Measurements from ENCODE around the gene EIF3J. TPM values are rescaled to one million over a fixed set of nuclear protein-coding genes. Genes with fewer than 3 reads are reported as not detected.

Gene EIF3J
- total and polyA plus RNA-seq, 10 of the 15 experiments (the other 5 are each of a cell fraction or from before 2014, with no cell fraction given): 34.7 to 126 (median 64.1) TPM

DNA sequence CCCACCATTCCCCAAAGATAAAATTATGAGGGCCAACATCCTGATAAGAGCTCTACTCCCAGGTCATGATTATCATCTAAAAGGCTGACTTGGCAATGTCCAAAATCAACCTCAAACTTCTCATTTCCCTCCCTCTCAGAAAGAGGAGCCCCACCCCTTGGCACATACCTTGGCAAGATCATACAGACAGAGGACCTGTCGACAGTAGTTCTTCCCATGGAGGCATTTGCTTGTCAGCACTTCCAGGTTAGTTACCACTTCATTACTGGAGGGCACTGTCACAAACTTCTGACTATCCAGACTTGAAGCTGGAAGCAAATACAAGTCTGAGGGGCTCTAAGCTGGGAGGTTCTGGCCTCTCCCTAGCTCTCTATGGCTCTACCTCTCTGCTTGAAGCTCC lies 37.8 kb downstream of the EIF3J start:
- TF ChIP-seq, protein P1, sequence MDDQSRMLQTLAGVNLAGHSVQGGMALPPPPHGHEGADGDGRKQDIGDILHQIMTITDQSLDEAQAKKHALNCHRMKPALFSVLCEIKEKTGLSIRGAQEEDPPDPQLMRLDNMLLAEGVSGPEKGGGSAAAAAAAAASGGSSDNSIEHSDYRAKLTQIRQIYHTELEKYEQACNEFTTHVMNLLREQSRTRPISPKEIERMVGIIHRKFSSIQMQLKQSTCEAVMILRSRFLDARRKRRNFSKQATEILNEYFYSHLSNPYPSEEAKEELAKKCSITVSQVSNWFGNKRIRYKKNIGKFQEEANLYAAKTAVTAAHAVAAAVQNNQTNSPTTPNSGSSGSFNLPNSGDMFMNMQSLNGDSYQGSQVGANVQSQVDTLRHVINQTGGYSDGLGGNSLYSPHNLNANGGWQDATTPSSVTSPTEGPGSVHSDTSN (IDR thresholded peaks at IDR 0.05; ENCODE audit: insufficient replicate concordance, low read depth, low read length): no peak
- no peak for TF ChIP-seq BCL11A (IDR thresholded peaks at IDR 0.05; ENCODE audit: low read depth, low read length)
- no peak for TF ChIP-seq ATF7 (IDR thresholded peaks at IDR 0.05; ENCODE audit: low read depth)
- H3K4me1 ChIP-seq (ENCODE audit: control insufficient read depth, insufficient read depth, low read length): no peaks in the 10 kb centered on the region
- no peaks in the 10 kb centered on the region for H3K79me2 ChIP-seq (ENCODE audit: control insufficient read depth, insufficient read depth, low read length)
- H3K4me3 ChIP-seq: no peak overlapping the region
- RAD21 ChIA-PET (ENCODE audit: unreplicated experiment): interaction anchor here (1.6 to 2.7 kb wide), 2 partner anchors 89 to 163 kb away, joined by 3 to 15 read pairs; partner anchors contain the start of gene TRIM69
- H2AFZ ChIP-seq (ENCODE audit: control insufficient read depth, low read depth, low read length): no peak overlapping the region
- no peak for DNase-seq (ENCODE audit: low read depth, low spot score)
- BruUV-seq (replicated peaks): no TSS peak
- intact Hi-C loops (cut with micrococcal nuclease; ENCODE audit: unreplicated experiment) (no loop called here), in situ Hi-C loops (cut with MboI) (no loop called here)
- H3K27me3 ChIP-seq (replicated peaks in 1 of 2; ENCODE audit: control insufficient read depth in 2 of 2, insufficient read depth in 2 of 2, low read length in 1 of 2): no peaks in the 10 kb centered on the region
- peaks cover 6 to 16% of the 10 kb centered on the region in 2 experiments for H3K36me3 ChIP-seq (ENCODE audit: control insufficient read depth in 2 of 2, insufficient read depth in 2 of 2, low read length in 1 of 2)
- no peaks in the 10 kb centered on the region; the same call in 1 of the 2 replicates for H4K20me1 ChIP-seq (ENCODE audit: control insufficient read depth, insufficient read depth)
- H3K9me3 ChIP-seq (replicated peaks; ENCODE audit: control insufficient read depth, insufficient read depth, low read length): no peaks in the 10 kb centered on the region
- no peak overlapping the region for H3K4me2 ChIP-seq (ENCODE audit: control insufficient read depth, insufficient read depth)
- WGBS (ENCODE audit: insufficient coverage, insufficient replicate concordance, low lambda C conversion rate, missing lambda C conversion rate): 43% methylated on average over 1 of the region's 1 CpG
- CTCF ChIA-PET: interaction anchor here (2.3 to 7.7 kb wide), 3 partner anchors 10 to 162 kb away, joined by 12 to 142 read pairs (median 32); partner anchors contain the start of gene TRIM69
- no peak for ATAC-seq
- no peak overlapping the region for H3K27ac ChIP-seq (ENCODE audit: control insufficient read depth, insufficient read depth)
- POLR2A ChIA-PET: interaction anchor here (0.6 to 0.9 kb wide), 3 partner anchors 48 to 162 kb away, joined by 3 to 4 read pairs (median 3); partner anchors contain the start of gene TRIM69
- SMC1A ChIA-PET (ENCODE audit: uncharacterized antibody, unreplicated experiment): interaction anchor here (0.7 to 2.1 kb wide), 4 partner anchors 9 to 162 kb away, joined by 3 to 7 read pairs (median 3); partner anchors contain the start of gene TRIM69
- FAIRE-seq: no peak
- H3K9ac ChIP-seq (ENCODE audit: control insufficient read depth, insufficient read depth, low read length): no peak overlapping the region

DNA sequence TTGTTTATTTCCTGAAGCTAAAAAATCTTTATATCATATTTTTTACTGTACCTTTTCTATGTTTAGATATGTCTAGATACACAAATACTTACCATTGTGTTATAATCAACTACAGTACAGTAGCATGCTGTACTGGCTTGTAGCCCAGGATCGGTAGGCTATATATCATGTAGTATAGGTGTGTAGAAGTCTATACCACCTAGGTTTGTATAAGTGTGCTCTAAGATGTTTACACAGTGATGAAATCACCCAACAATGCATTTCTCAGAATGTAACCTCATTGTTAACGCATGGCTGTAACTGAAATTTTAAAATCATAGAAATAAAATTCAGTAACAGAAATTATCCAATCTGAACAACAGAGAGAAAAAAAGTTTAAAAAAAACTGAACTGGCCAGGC lies 43.2 kb downstream of the EIF3J start:
- intact Hi-C loops (cut with micrococcal nuclease; ENCODE audit: unreplicated experiment) (loop anchor here (5.0 kb wide), 1 partner anchor 342 kb away; no protein-coding TSS in a partner anchor), in situ Hi-C loops (cut with MboI) (loop anchor here (5.0 kb wide), 1 partner anchor 342 kb away; no protein-coding TSS in a partner anchor)
- no peaks in the 10 kb centered on the region for H4K20me1 ChIP-seq (ENCODE audit: control insufficient read depth, insufficient read depth)
- RAD21 ChIA-PET (ENCODE audit: unreplicated experiment): interaction anchor here (1.0 to 4.8 kb wide), 3 partner anchors 29 to 157 kb away, joined by 3 to 75 read pairs (median 8); partner anchors contain the start of genes SPG11 and TRIM69
- H3K9ac ChIP-seq (ENCODE audit: control insufficient read depth, insufficient read depth, low read length): no peak overlapping the region
- POLR2A ChIA-PET: interaction anchor here (0.5 to 1.2 kb wide), 3 partner anchors 156 to 792 kb away, joined by 3 to 6 read pairs (median 4); partner anchors contain the start of gene TRIM69
- peaks cover 3 to 27% of the 10 kb centered on the region in 2 experiments; a peak in 3 of 4 replicates for H3K36me3 ChIP-seq (ENCODE audit: control insufficient read depth in 2 of 2, insufficient read depth in 2 of 2, low read length in 1 of 2)
- SMC1A ChIA-PET (ENCODE audit: uncharacterized antibody, unreplicated experiment): interaction anchor here (0.9 to 9.2 kb wide), 7 partner anchors 9 to 157 kb away, joined by 4 to 148 read pairs (median 6); partner anchors contain the start of genes SPG11 and TRIM69
- H3K4me1 ChIP-seq (ENCODE audit: control insufficient read depth, insufficient read depth, low read length): no peaks in the 10 kb centered on the region
- WGBS (ENCODE audit: insufficient coverage, insufficient replicate concordance, low lambda C conversion rate, missing lambda C conversion rate): 98% methylated on average over 2 of the region's 2 CpGs
- CTCF ChIA-PET: interaction anchor here (0.9 to 7.7 kb wide), 10 partner anchors 8 to 273 kb away, joined by 3 to 142 read pairs (median 7); partner anchors contain the start of gene TRIM69
- no peak for ATAC-seq
- H3K9me3 ChIP-seq (replicated peaks; ENCODE audit: control insufficient read depth, insufficient read depth, low read length): no peaks in the 10 kb centered on the region
- H3K79me2 ChIP-seq (ENCODE audit: control insufficient read depth, insufficient read depth, low read length): no peaks in the 10 kb centered on the region
- H3K27ac ChIP-seq (ENCODE audit: control insufficient read depth, insufficient read depth): no peak overlapping the region
- no peak for FAIRE-seq
- H2AFZ ChIP-seq (ENCODE audit: control insufficient read depth, low read depth, low read length): no peak overlapping the region
- no peak overlapping the region for H3K4me3 ChIP-seq
- H3K27me3 ChIP-seq (replicated peaks in 1 of 2; ENCODE audit: control insufficient read depth in 2 of 2, insufficient read depth in 2 of 2, low read length in 1 of 2): no peaks in the 10 kb centered on the region
- DNase-seq (ENCODE audit: low read depth, low spot score): no peak
- TF ChIP-seq RBBP5 (conservative IDR thresholded peaks at IDR 0.05): no peak
- no TSS peak for BruUV-seq (replicated peaks)
- no peak overlapping the region for H3K4me2 ChIP-seq (ENCODE audit: control insufficient read depth, insufficient read depth)

All from GM12878 (cell line).